Measurements from ENCODE around the gene EBF3. TPM values are rescaled to one million over a fixed set of nuclear protein-coding genes. Genes with fewer than 3 reads are reported as not detected.

EBF3 gene
- total RNA-seq, 1 donor from 2014 or later: 544 TPM

- no peak overlapping the region for H3K4me3 Mint-ChIP-seq (ENCODE audit: unreplicated experiment)
- peaks cover 24% of the 10 kb centered on the region for H3K27me3 Mint-ChIP-seq (ENCODE audit: unreplicated experiment)
- DNase-seq: no peak
- H3K27ac Mint-ChIP-seq (ENCODE audit: unreplicated experiment): no peak overlapping the region
- peaks cover 52% of the 10 kb centered on the region for H3K9me3 Mint-ChIP-seq (ENCODE audit: unreplicated experiment)
- no peak for TF ChIP-seq CTCF (IDR thresholded peaks at IDR 0.05; ENCODE audit: partially characterized antibody, unreplicated experiment)
- H3K36me3 Mint-ChIP-seq (ENCODE audit: unreplicated experiment): peaks cover 12% of the 10 kb centered on the region
- H3K4me1 Mint-ChIP-seq (ENCODE audit: low read depth, unreplicated experiment): peaks cover 13% of the 10 kb centered on the region
Observed at GRCh38 chr10:129842031-129842430, 122.0 kb downstream of the EBF3 start.

- no peak for DNase-seq
- no peak overlapping the region for H3K4me3 Mint-ChIP-seq (ENCODE audit: unreplicated experiment)
- peaks cover 12% of the 10 kb centered on the region for H3K36me3 Mint-ChIP-seq (ENCODE audit: unreplicated experiment)
- peaks cover 51% of the 10 kb centered on the region for H3K9me3 Mint-ChIP-seq (ENCODE audit: unreplicated experiment)
- peak overlapping the region; percentile 71 for H3K27ac Mint-ChIP-seq (ENCODE audit: unreplicated experiment)
- TF ChIP-seq CTCF (IDR thresholded peaks at IDR 0.05; ENCODE audit: partially characterized antibody, unreplicated experiment): no peak
- peaks cover 13% of the 10 kb centered on the region for H3K4me1 Mint-ChIP-seq (ENCODE audit: low read depth, unreplicated experiment)
- peaks cover 24% of the 10 kb centered on the region for H3K27me3 Mint-ChIP-seq (ENCODE audit: unreplicated experiment)
Observed at GRCh38 chr10:129841590-129841989, 122.5 kb downstream of the EBF3 start.

GRCh38 chr10:129841071-129841470, 123.0 kb downstream of the EBF3 start:
- H3K9me3 Mint-ChIP-seq (ENCODE audit: unreplicated experiment): peaks cover 46% of the 10 kb centered on the region
- peak overlapping the region; percentile 71 for H3K27ac Mint-ChIP-seq (ENCODE audit: unreplicated experiment)
- H3K4me1 Mint-ChIP-seq (ENCODE audit: low read depth, unreplicated experiment): peaks cover 9% of the 10 kb centered on the region
- H3K36me3 Mint-ChIP-seq (ENCODE audit: unreplicated experiment): peaks cover 12% of the 10 kb centered on the region
- no peak overlapping the region for H3K4me3 Mint-ChIP-seq (ENCODE audit: unreplicated experiment)
- peaks cover 24% of the 10 kb centered on the region for H3K27me3 Mint-ChIP-seq (ENCODE audit: unreplicated experiment)
- TF ChIP-seq CTCF (IDR thresholded peaks at IDR 0.05; ENCODE audit: partially characterized antibody, unreplicated experiment): no peak
- no peak for DNase-seq

GRCh38 chr10:129840196-129840590, 123.9 kb downstream of the EBF3 start:
- H3K27me3 Mint-ChIP-seq (ENCODE audit: unreplicated experiment): peaks cover 24% of the 10 kb centered on the region
- H3K36me3 Mint-ChIP-seq (ENCODE audit: unreplicated experiment): peaks cover 12% of the 10 kb centered on the region
- peaks cover 4% of the 10 kb centered on the region for H3K4me1 Mint-ChIP-seq (ENCODE audit: low read depth, unreplicated experiment)
- H3K27ac Mint-ChIP-seq (ENCODE audit: unreplicated experiment): peak overlapping the region; percentile 64
- peaks cover 47% of the 10 kb centered on the region for H3K9me3 Mint-ChIP-seq (ENCODE audit: unreplicated experiment)
- no peak for DNase-seq
- no peak for TF ChIP-seq CTCF (IDR thresholded peaks at IDR 0.05; ENCODE audit: partially characterized antibody, unreplicated experiment)
- no peak overlapping the region for H3K4me3 Mint-ChIP-seq (ENCODE audit: unreplicated experiment)

- Mint-ChIP-seq H3K36me3 (ENCODE audit: unreplicated experiment) (peaks cover 12% of the 10 kb centered on the region), H3K27ac (ENCODE audit: unreplicated experiment) (no peak overlapping the region), H3K4me1 (ENCODE audit: low read depth, unreplicated experiment) (peaks cover 5% of the 10 kb centered on the region), H3K9me3 (ENCODE audit: unreplicated experiment) (peaks cover 48% of the 10 kb centered on the region), H3K27me3 (ENCODE audit: unreplicated experiment) (peaks cover 28% of the 10 kb centered on the region), H3K4me3 (ENCODE audit: unreplicated experiment) (no peak overlapping the region)
- DNase-seq: no peak
- TF ChIP-seq CTCF (IDR thresholded peaks at IDR 0.05; ENCODE audit: partially characterized antibody, unreplicated experiment): no peak
Observed at GRCh38 chr10:129839285-129840195, 124.5 kb downstream of the EBF3 start.

Measured in glutamatergic neuron (in vitro differentiated cells).